Cardiac septum (tissue), 1 donor: ENCODE data around the gene SLC39A2. TPM values are rescaled to one million over a fixed set of nuclear protein-coding genes. Genes with fewer than 3 reads are reported as not detected.

Source experiments
- DNase-seq: peaks from one replicate; pipeline ENCODE4 v3.0.0-alpha.2; 2020; ENCODE audit warnings: low spot score
- intact Hi-C: fragments of 100-400 bp; cut with DNase I; formaldehyde crosslinking; loops from one replicate; pipeline ENCODE4 v1.14.0; 2022
- total RNA-seq: library from RNA; stranded (reverse); fragmentation: NEBNext Ultra II Directional; extraction: Animal tissue kit (Norgen Biotek cat#: 25700); gene quantifications from one replicate; pipeline ENCODE4 v1.2.1, GENCODE V29; 2021
- donor health status: DM: no; HTN: no; CAD: no.

Gene SLC39A2
- total RNA-seq, 1 donor from 2014 or later = not detected

DNA sequence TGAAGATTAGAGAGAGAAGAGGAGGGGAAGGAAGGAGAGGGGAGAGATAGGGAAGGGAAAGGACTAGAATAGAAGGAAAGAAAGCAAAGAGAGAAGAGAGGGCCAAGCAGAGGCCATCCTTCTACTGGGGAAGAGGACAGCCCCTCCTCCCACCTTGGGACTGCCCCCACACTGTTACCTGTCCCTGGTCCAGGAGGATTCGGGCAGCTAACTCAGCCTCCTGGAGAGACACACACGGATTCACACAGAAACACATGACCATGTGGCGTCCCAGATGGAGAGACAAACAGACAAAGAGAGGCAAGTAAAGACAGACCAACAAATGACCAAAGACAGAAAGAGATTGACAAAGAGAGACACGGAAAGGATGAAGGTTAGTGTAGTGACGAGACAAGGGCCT is 23.6 kb downstream of the SLC39A2 start:
- no peak for DNase-seq
- intact Hi-C loops = no loop called here

DNA sequence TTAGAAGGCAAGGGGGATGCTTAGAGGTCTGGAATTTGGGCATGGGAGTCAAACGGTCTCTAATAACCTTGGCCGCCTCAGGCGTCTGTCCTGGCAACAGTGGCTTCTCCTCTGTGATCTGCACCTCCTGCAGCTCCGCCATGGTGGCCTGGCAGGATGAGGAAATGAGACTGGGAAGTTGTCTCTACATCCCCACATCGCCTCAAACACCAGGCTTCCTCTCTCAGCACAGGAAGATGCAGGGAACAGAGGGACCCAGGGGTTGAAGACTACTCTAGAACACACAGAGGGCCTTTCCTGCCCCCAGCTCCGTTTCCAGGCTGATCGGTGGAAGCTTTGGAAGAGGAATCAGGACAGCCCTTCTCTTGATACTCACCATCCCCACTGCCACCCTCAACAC is 24.1 kb downstream of the SLC39A2 start:
- intact Hi-C loops = no loop called here
- DNase-seq = no peak

DNA sequence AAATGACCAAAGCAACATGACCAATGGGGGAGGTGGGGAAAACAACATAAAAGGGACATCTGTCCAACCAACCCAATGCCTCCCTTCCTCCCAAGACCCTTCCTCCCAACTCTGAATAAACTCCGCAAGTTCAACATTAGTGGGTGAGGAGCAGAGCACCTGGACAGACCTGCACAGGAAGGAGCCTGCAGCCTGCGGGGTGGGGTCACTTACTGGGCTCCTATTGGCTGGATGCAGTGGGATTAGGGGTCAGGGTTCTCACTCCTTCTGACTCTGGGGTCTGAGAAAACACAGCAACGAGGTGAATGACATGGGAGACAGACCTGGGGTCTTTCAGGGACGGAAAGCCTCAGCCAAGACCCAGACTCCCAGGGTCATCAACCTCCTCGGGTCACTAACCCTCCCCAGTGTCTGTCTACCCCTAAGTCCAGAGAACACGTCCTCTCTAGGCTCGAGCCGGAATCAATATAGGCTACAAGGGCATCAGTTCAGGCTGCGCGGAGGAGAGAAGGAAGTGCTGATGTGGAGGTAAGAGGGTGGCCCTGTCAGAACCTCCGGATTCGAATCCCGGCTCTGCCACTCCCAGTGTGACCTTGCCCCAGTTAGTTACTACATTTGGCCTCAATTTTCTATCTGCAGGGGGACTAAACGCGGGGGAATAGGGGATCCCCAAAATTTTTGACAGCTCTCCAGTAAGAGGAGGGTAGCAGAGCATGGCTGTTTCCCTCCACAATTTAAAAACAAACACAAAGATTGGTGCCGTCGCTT is 24.9 kb downstream of the SLC39A2 start:
- intact Hi-C loops = loop anchor here (2.0 kb wide), 1 partner anchor 47 kb away; the partner anchor contains the start of gene ARHGEF40
- no peak for DNase-seq

DNA sequence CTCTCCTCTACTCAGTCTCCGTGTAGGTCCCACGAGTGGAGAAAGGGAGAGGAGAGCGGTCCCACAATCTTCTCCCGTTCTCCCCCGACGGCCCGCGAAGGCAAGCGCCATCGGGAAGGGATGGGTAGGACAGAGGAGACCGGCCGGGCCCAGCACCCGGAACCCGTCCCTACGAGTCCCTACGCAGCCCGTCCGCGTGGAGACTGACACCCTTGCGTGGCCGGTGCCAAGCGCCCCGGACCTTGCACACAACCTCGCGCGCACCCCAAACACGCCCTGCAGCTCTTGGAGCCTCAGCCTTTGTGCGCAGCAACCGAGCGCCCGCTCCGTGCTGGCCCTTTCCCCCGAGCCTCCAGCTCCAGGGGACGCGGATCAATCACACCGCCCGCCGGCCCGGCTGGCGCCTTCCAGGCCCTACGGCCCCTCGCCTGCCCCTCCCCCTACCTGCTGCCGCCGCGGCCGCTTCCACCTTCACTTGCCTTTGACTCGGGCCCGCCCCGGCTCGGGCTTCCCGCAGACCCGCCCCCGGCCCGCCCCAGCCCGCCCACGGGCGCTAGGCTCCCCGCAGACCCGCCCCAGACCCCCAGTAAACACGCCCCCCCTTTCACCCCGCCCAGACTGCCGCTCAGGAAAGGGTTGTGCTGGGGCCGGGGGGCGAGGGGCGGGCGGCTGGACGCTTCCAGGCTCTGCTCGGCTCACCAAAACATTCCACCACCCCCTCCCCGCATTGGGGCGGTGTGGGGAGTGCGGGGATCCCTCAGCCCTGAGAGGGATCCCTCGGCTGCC is 25.7 kb downstream of the SLC39A2 start, which contains the start of gene NDRG2:
Gene NDRG2, minus strand, starts transcription at position 477 of the 786 bp plus-strand sequence. CDS start 1,746 bp downstream, outside the sequence.
- intact Hi-C loops = loop anchor here (2.0 kb wide), 1 partner anchor 46 kb away; the partner anchor contains the start of gene ARHGEF40
- peak; percentile 90 for DNase-seq

DNA sequence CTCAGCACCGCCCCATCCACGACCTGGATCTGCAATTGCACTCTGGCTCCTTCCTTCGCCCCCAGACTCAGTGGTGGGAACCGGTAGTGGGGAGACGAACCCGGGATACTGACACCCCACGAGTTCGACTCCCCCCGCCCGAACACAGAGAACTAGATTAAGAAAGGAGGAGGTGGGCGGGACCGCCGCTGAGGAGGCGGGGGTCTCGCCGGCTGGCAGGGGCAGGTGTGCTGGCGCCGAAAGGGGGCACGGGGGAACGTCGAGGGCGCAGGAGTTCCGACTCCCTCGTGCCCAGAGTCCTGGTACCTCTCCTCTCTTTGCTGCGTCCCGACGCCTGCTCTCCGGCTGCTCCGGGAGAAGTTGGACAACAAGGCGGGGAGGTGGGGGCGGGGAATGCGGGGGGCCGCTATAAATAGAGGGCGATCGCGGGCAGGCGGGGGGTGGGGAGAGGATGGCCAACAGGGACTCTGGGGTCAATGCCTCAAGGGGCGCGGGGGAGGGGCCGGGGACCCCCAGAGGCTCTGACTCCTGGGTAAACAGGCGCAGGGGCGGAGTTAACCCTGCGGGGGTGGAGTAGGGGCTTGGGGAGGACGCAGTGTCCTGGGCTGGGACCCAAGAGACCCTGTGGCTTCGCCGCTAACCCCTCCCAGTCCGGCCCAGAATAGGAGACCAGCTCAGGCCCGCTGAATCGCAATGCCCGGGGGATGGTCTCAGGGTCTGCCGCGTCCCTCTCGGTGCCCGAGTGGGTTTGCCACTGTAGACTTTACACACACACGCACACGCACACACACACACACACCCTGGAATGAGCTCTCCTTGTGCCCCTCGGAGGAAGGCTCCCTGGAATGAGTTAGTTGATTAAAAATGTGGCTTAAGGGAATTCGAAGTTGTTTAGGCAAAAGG is 26.5 kb downstream of the SLC39A2 start:
- peak; percentile 89 for DNase-seq
- intact Hi-C loops = loop anchor here (2.0 kb wide), 1 partner anchor 45 kb away; the partner anchor contains the start of gene ARHGEF40

DNA sequence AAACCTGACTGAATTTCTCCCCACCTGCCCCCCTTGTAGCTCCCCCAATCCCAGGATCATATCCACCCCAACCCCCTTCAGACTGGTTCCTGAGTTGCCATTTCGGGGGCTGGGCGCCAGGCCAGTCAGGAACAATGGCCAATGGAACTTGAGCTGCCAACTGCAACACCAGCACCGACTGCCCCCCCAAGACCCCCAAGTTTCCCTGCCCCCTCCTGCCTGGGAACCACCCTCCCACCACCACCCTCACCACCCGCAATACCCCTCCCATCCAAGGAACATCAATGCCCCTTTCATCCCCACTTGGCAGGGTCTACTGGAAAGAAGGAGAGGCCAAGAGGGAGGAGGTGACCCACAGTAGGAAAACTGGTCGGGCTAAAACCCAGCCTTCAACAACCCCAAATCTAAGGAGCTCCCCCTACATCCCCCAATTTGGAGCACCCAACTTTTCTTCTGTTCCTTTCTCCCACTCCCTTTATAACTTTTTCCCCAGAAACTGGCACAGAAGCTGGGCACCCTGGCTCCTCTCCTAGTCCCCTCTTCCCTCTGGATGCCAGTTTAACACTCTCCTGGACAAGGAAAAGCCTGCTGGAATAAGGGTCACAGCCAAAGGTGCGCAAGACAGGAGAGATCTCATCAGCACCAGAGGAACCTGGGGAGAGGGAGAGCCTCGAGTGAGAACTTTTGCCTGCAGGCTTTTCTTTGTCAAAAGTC is 27.3 kb downstream of the SLC39A2 start:
- DNase-seq = no peak
- intact Hi-C loops = no loop called here

DNA sequence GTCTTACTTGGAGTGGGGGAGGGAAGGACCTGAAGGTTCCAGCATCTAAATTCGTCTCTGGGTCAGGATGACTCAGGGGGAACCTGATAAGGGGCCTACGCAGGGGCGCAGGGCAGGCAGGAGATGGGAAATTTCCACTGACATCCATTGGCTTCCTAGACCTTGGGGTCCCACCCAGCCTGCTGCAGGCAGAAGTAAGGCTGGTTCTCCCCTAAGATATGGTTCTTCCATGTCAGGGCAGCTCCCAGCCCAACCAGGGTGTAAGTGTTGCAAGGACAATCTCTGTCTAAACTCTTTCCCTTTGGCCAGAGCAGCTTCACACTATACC is 27.9 kb downstream of the SLC39A2 start:
- DNase-seq = no peak
- intact Hi-C loops = no loop called here

DNA sequence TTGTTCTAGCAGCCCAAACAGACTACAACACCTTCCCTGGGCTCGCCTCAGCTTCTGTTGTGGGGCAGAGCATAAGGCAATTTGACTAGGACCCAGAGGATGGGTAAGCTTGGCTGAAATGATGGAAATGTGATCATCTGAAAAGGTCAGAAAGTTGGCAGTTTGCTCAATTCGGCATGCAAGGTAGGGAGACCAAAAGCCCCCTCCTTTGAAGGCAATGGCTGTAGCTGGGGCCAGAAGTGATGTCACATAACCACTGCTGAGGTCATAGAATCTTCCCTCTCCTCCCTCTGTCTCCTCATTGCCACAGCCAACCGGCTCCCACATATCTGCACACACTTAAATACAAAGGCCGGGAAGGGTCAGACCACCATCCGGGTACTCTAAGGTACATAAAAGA is 30.8 kb downstream of the SLC39A2 start, which contains the start of gene TPPP2:
Gene TPPP2, plus strand, starts transcription at position 301 of the 400 bp plus-strand sequence. CDS start 365 bp downstream, outside the sequence.
- no peak for DNase-seq
- intact Hi-C loops = no loop called here

DNA sequence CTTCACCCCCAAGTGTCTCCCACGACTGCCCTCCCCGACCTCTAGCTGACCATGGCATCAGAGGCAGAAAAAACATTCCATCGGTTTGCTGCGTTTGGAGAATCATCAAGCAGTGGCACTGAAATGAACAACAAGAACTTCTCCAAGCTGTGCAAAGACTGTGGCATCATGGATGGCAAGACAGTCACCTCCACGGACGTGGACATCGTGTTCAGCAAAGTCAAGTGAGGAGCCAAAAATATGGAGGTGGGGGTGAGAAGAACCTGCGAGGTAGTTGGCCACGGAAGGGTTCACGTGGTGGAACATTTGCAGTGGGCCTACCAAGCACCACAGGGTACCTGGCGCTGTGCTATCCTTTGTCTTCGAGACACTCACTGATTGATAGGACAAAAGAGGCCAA is 31.4 kb downstream of the SLC39A2 start:
- DNase-seq = no peak
- intact Hi-C loops = no loop called here

DNA sequence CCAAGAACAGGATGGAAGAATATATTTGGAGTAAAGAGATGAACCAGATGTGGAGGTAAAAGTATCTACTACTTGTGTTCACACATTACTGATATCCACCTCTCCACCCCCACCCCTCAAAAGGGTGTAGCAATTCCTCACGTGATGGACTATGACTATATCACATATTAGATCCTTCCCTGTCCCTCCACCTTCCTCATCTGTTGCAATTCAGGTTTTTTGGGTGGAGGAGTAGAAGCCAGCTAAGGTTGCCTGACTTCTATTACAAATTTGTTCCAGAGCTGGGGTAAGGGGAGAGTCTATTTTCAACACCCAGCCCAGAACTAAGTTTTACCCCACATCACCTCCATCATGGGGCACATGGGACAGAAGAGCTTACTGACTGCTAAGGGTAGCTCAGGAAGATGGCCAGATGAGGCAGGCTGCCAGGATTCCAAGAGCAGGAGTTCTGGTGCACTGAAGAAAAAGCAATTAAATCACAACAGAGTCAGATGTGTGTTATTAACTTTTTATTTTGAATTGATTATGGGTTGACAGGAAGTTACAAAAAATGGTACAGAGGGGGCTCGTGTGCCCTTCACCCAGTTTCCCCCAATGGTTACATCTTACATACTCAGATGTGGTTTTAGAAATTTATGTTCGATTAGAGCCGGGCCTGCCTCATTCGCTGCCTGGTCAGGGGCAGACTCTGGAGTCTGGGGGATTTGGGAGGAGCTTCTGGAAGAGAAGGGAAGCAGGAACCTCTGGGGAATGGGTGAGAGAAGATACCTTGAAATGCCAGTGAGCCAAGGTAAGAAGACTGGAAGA is 33.4 kb downstream of the SLC39A2 start:
- DNase-seq = no peak
- intact Hi-C loops = no loop called here

DNA sequence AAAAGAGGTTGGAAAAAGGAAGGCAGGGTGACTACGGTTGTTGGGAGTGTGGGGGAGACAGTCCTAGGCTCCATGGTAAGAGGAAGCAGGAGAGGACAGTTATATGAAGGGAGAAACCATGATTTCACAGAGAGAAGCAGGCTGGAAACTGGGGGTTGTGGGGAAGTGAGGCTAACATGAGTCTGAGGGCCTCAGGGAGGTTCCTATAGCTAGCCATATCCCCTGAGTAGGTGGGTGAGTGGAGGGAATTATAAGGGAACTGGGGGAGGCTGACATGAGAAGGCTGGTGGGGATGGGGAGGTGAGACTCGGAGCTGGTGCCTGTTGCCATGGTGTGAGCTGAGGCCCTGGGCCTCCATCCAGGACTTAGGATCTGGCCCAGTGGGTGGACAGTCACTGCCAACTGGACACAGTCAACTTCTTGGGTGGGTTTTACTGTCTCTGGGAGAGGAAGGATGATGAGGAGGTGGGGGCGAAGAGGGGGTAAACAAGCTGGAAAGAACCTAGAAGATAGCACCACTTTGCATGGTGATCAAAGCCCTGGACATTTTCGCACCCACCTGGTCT is 34.1 kb downstream of the SLC39A2 start:
- DNase-seq = no peak

DNA sequence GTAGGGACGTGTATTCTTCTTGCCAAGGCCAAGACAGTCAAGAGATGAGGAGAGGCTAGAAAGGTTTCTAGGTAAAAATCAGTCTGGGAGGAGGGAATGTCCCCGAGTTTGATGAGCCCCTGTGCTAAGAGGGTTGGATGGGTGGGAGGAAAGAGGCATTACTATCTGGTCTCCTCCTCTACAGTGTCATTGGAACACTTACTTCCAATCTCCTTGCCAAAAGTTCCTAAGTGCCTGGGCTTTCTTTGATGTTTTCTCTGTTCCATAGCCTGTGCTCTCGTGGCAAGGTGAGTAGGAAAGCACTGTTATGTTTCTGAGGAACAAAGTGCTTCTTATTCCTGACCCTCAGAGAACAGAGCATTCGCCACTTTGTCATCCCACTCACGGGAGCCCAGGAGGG is 35.6 kb downstream of the SLC39A2 start, which contains the start of gene RNASE13:
Gene RNASE13, minus strand, starts transcription at position 101 of the 400 bp plus-strand sequence. CDS start 519 bp downstream, outside the sequence.
- DNase-seq = no peak
- intact Hi-C loops = loop anchor here (5.0 kb wide), 1 partner anchor 337 kb away; no protein-coding TSS in a partner anchor

More for the DNA sequence above, 34.1 kb downstream of the SLC39A2 start:
- intact Hi-C loops = no loop called here

DNA sequence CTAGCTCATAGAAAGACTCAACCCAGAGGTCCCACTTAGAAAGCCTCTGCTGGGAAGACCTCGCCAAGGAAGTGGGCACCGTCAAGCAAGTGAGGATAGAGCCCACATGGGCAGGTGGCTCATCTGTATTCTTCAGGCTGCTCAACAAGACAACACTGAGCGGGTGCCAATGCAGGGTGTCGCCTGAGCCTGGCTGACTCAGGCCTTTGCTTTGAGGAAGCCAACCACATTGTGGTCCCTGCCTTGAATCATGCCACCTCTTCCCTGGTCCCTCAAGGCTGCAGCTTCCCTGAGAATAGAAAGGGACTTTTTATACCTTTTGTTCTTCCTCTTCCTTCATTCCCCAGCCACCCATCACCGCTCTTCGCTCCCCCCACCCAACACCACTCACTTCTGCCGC is 37.7 kb downstream of the SLC39A2 start:
- intact Hi-C loops = loop anchor here (5.0 kb wide), 1 partner anchor 339 kb away; no protein-coding TSS in a partner anchor
- DNase-seq = no peak

DNA sequence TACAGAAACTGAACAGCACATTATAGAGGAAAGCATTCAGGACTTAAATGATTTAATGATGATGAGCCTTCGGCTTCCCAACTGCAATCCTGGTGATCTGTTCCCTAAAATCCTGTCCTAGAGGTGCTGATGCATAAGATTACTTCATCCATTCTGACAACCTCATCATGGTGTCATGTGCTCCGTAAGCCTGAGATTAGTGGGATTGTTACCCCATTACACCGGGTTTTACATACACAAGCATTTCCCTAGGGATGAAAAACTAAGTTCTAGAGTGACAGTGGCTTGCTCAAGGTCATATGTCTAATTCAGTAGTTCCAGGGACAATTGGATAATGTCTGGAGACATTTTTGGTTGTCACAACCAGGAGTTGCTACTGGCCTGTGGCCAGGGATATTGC is 38.1 kb downstream of the SLC39A2 start:
- intact Hi-C loops = loop anchor here (5.0 kb wide), 1 partner anchor 340 kb away; no protein-coding TSS in a partner anchor
- no peak for DNase-seq

DNA sequence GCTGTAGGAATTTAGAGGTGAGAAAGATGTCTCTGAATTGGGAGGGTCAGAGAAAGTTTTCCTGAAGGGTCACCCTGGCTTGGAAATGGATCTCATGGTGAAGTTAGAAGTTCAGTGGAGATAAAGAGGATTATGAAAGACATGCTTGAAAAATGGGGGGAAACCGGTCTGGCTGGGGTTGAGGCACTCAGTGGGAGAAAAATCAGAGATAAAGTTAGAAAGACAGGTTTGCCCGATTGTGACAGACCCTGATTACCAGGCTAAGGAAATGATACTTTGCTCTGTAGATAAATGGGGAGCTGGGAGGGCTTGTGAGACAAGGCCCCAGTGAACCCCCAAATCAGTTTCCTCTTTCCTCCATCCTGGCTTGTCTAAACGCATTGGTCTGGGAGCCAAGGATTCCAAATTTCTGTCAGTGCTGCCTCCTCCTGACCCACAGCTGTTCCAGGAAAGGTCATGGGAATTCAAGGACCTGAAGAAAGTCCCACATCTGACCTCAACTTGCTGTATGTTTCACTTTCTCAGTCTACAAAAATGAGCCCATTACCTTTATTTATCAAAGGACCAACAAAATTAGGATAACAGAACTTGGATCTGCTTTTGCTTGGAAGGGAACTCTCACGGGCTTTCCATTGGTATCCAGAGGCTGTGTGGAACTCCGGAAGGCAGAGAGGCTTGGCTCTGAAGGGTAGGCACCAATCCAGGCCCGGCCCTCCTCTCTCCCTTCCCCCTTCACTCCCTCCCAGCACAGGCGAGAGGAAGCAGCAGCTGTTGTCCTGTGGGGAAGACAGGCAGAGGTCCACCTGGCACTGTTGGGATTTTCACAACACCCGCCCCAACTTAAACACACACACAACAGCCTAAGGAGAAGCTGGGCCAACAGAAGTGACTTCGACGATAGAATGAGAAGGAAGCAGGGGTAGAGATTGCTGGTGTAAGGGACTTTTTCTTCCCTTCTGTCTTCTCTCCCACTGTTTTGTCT is 39.6 kb downstream of the SLC39A2 start:
- intact Hi-C loops = loop anchor here (5.0 kb wide), 1 partner anchor 341 kb away; no protein-coding TSS in a partner anchor
- DNase-seq = peak; percentile 90
